Testis (tissue), 3 donors: Measurements from ENCODE around the gene PYCR2. TPM values are rescaled to one million over a fixed set of nuclear protein-coding genes. Genes with fewer than 3 reads are reported as not detected.

Experiments used
- DNase-seq: peaks from one replicate; pipeline ENCODE4 v3.0.0-alpha.2; 2019
- H3K27ac ChIP-seq, 2 donors: fragments of 200-600 bp; sonication (generic); one replicate each; pipeline ENCODE4 v1.5.1; 2019
- H3K27me3 ChIP-seq: fragments of 200-600 bp; sonication (generic); one replicate; pipeline ENCODE4 v1.5.1; 2019
- H3K36me3 ChIP-seq: fragments of 200-600 bp; sonication (generic); one replicate; pipeline ENCODE4 v1.5.1; 2017; ENCODE audit warnings: low read depth; ENCODE audit errors: missing control alignments
- H3K4me1 ChIP-seq: fragments of 200-600 bp; sonication (generic); one replicate; pipeline ENCODE4 v1.5.1; 2019
- H3K4me3 ChIP-seq, 2 donors: fragments of 200-600 bp; sonication (generic); one replicate each; pipeline ENCODE4 v1.5.1; 2017 to 2019
- H3K9me3 ChIP-seq: fragments of 200-600 bp; sonication (generic); one replicate; pipeline ENCODE4 v1.5.1; 2017
- POLR2A ChIP-seq: fragments of 450-650 bp; IDR thresholded peaks from one replicate; pipeline ENCODE4 v1.6.1; 2017; ENCODE audit warnings: antibody characterized with exemption, mild to moderate bottlenecking, moderate library complexity
- WGBS, 2 donors: methylation state at CpG; one replicate each; pipeline ENCODE4 v1.1.5; 2018; 5-methylcytosine and 5-hydroxymethylcytosine counted together
- intact Hi-C: fragments of 100-400 bp; cut with DNase I; formaldehyde crosslinking; loops from one replicate; pipeline ENCODE4 v1.15.1; 2023; ENCODE audit warnings: low total_unique reads
- polyA plus RNA-seq: library from polyadenylated mRNA; stranded (reverse); fragments of 350-450 nt; fragmentation: Illumina TruSeq; extraction: RNeasy Lipid Tissue Mini Kit (QIAGEN cat#74804); gene quantifications from one replicate; pipeline ENCODE4 v1.2.3, GENCODE V29; 2014; ENCODE audit warnings: low read depth, low replicate concordance; ENCODE audit not compliant: insufficient read depth
- total RNA-seq, 2 donors: library from RNA; depleted of rRNA; stranded (reverse); fragments of >200 nt; gene quantifications; one replicate each; pipeline ENCODE4 v1.2.3, GENCODE V29; 2016
- TF ChIP-seq, protein P1 (sequence below), 3 experiments: fragments of 450-650 bp in 2 of 3; fragments of 200-600 bp in 1 of 3; sonication (generic) in 1 of 3; IDR thresholded peaks; one replicate each; pipeline ENCODE4 v1.5.1; 2016 to 2019; ENCODE audit warnings: antibody characterized with exemption in 3 of 3, mild to moderate bottlenecking in 2 of 3, moderate library complexity in 1 of 3

PYCR2 gene
- total and polyA plus RNA-seq, 3 donors from 2014 or later = 60.7 to 85.3 (median 64.2) TPM

DNA sequence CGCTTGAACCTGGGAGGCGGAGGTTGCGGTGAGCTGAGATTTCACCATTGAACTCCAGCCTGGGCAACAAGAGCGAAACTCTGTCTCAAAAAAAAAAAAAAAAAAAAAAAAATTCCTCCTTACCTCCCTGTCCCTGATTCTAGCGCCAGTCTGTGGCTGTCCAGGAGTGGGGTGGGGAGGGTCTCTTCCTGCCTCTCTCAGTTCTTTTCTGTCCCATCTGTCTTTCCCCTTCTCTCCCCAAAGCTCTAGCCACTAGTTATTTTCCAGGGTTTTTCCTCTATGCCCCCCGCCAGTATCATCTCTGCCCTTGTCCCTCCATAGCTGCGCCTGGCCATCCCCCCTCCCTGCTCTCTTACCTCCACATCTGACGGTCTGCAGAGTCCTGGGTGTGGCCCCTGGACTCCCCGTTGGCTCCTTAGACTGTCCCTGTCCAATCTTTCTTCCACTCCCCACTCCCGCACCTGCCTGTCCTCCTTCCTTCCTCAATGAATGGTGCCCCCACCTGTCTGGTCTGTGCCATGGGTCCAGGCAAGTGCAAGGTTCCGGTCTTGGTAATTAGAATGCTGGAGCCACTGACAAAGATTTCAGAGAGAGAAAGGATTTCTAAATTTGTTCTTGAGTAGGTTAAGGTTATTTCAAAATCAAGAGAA, 40.3 kb downstream of the PYCR2 start:
- no peak for TF ChIP-seq POLR2A
- TF ChIP-seq, protein P1, sequence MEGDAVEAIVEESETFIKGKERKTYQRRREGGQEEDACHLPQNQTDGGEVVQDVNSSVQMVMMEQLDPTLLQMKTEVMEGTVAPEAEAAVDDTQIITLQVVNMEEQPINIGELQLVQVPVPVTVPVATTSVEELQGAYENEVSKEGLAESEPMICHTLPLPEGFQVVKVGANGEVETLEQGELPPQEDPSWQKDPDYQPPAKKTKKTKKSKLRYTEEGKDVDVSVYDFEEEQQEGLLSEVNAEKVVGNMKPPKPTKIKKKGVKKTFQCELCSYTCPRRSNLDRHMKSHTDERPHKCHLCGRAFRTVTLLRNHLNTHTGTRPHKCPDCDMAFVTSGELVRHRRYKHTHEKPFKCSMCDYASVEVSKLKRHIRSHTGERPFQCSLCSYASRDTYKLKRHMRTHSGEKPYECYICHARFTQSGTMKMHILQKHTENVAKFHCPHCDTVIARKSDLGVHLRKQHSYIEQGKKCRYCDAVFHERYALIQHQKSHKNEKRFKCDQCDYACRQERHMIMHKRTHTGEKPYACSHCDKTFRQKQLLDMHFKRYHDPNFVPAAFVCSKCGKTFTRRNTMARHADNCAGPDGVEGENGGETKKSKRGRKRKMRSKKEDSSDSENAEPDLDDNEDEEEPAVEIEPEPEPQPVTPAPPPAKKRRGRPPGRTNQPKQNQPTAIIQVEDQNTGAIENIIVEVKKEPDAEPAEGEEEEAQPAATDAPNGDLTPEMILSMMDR (IDR thresholded peaks at IDR 0.05) = no peak
- Histone ChIP-seq H3K27ac (no peak overlapping the region), H3K4me3 (no peak overlapping the region), H3K27me3 (no peaks in the 10 kb centered on the region), H3K36me3 (no peaks in the 10 kb centered on the region), H3K4me1 (peaks cover 28% of the 10 kb centered on the region), H3K9me3 (no peaks in the 10 kb centered on the region)
- intact Hi-C loops = no loop called here
- no peak for DNase-seq
- 63 to 81% methylated on average over 11 of the region's 11 CpGs for WGBS, 2 donors

DNA sequence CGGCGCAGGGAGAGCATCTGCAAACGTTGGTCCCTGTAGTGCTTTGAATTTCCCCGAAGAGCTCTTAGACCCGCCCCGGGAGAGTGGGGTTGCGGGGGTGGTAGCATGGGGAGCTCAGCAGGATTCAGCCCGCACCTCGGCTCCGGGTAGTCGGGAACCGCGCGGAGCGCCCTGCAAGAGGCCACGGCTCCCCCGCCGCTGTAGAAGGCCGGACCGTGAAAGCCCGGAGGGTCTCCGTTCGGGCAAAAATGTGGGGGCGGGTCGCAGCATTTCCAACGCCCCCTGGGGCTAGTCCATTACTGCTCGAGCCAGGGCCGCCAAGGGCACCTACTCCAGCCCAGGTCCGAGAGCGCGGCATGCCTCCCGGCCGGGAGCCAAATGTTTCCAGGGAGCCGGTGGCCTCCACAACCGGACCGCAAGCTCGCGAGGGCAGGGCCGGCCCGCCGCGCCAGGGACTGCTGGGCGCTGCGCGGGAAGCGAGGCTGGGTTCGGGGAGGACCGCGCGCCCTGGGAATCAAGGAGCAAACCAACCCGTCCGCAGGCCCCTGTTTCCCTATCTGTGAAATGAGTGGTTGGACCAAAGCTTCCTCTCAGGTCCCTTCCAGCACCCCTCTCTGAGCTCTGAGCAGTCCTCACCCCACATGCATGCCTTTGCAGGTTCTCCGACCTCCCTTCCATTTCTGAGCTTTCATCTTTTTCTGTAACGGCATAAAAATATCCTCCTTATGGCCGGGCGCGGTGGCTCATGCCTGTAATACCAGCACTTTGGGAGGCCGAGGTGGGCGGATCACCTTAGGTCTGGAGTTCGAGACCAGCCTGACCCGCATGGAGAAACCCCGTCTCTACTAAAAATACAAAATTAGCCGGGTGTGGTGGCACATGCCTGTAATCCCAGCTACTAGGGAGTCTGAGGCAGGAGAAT, 41.1 kb downstream of the PYCR2 start:
- peak overlapping the region; percentile 90 to 94 for H3K4me3 ChIP-seq
- peak overlapping the region; percentile 74 to 87 for H3K27ac ChIP-seq
- 5 to 8% methylated on average over 9 to 29 of the region's 63 CpGs for WGBS, 2 donors
- H3K36me3 ChIP-seq = no peaks in the 10 kb centered on the region
- peak; percentile 56 for DNase-seq
- peaks cover 34% of the 10 kb centered on the region for H3K4me1 ChIP-seq
- intact Hi-C loops = no loop called here
- no peaks in the 10 kb centered on the region for H3K9me3 ChIP-seq
- TF ChIP-seq, protein P1 (IDR thresholded peaks at IDR 0.05) = no peak
- no peak for TF ChIP-seq POLR2A
- no peaks in the 10 kb centered on the region for H3K27me3 ChIP-seq

DNA sequence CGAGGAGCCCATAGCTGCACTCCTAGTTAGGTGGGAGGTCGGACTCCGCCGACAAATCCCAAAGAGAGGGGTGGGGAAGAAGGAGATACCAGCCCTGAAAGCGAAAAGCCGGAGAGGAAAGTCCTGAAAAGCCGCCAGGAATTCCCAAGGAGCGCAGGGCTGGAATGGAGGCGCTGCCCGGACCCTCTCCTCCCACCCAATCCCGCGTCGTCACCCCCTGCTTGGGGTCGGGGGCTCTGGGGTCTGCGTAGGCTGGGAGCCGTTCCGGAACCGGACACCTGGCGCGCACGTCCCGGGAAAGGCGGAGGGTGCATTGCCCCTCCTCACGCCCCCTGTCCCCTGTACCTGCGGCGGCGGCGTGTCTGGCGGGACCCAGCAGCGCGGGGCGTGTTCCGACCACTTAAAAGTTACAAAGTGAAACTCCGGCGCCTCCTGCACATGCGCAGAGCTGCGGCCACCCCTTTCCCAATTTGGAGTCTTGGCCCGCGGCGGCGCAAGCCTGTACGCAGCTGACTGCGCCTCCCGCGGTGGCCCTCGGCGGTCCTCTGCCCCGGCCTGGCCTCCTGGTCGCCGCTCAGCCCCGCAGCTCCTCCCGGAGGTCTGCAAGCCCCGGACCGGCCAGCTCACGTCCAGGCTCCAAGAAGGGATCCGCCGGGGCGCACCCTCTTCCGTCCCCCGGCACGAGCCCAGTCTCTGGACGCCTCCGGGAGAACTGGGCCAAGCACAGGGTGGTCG, 41.9 kb downstream of the PYCR2 start, which contains the start of gene TMEM63A:
TSS of gene TMEM63A (minus strand) at position 422 of the 735 bp plus-strand sequence. CDS start 4,800 bp downstream, outside the sequence.
- 0% methylated on average over 10 to 39 of the region's 64 CpGs for WGBS, 2 donors
- H3K27ac ChIP-seq = peak within 1 kb of the TSS; percentile 74 to 87
- TF ChIP-seq, protein P1 (IDR thresholded peaks at IDR 0.05) = peak in 2 of 3 experiments; percentile 29 to 39
- no peak for TF ChIP-seq POLR2A
- intact Hi-C loops = no loop called here
- H3K36me3 ChIP-seq = no peaks in the 10 kb centered on the region
- H3K4me3 ChIP-seq = peak within 1 kb of the TSS; percentile 90 to 94
- H3K4me1 ChIP-seq = peaks cover 40% of the 10 kb centered on the region
- H3K27me3 ChIP-seq = no peaks in the 10 kb centered on the region
- peak; percentile 94 for DNase-seq
- no peaks in the 10 kb centered on the region for H3K9me3 ChIP-seq

DNA sequence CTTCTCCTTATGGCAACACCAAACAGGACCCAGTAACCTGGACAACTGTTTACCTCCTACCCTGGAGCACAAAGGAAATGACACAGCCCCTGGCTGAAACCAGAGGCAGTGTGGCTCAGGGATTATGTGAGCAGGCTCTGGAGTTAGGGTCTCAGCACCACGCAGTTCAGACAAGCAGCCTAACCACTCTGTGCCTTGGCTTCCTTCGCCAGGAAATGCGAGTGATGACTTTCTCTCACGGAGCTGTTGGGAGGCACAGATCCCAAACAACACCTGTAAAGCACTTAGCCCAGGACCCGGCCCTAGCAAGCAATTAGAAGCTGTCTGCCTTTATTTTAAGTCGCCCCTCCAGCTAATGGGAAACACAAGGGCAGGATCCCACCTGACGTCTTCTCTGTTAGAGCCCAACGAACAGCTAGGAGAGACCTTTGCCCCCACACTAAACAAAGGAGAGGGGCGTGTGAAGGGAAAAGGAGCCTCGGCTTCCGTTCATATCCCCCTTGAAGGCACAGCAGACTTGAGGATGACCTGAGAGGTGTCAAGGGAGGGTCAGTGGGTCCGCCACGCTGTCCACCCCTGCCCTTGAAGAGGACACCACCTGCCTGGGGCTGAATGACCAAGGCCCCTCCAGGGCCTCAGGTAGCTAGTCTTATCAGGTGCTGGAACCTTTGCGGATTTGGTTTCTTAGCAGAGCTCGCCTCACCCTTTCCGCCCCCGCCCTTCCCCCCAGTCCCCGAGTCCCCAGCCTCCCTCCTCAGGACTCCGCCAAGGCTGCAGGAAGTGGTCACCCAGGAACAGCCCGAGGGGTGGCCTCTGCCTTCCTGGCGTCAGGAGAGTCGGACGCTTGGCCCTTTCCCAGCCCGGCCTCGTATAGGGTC, 42.7 kb downstream of the PYCR2 start:
- peak overlapping the region; percentile 74 to 87 for H3K27ac ChIP-seq
- peaks cover 40% of the 10 kb centered on the region for H3K4me1 ChIP-seq
- intact Hi-C loops = no loop called here
- H3K27me3 ChIP-seq = no peaks in the 10 kb centered on the region
- peak; percentile 32 for DNase-seq
- no peaks in the 10 kb centered on the region for H3K36me3 ChIP-seq
- no peaks in the 10 kb centered on the region for H3K9me3 ChIP-seq
- no peak for TF ChIP-seq POLR2A
- TF ChIP-seq, protein P1 (IDR thresholded peaks at IDR 0.05) = no peak
- peak overlapping the region; percentile 90 to 94 for H3K4me3 ChIP-seq
- WGBS, 2 donors = 13% methylated on average over 11 to 24 of the region's 25 CpGs
